K562 (cell line): ENCODE results near the gene HARS1.

Source experiments
- CTCF ChIP-seq, 3 experiments: IDR thresholded peaks in 2 of 3; conservative IDR thresholded peaks in 1 of 3; 2 replicates each; pipeline ENCODE4 v1.5.1; 2011 to 2012; ENCODE audit warnings: low read length in 3 of 3, mild to moderate bottlenecking in 3 of 3, control low read depth in 2 of 3, improper control_type of control experiment in 1 of 3, inconsistent platforms in 1 of 3, low read depth in 1 of 3, mixed read lengths in 1 of 3, moderate library complexity in 1 of 3; ENCODE audit not compliant: insufficient read depth in 2 of 3
- E2F5 ChIP-seq: sonication (generic); formaldehyde crosslinking; IDR thresholded peaks from 2 replicates; pipeline ENCODE4 v1.8.0; 2022; ENCODE audit warnings: mild to moderate bottlenecking, missing genetic modification reagents
- FOXP4 ChIP-seq: sonication (generic); formaldehyde crosslinking; IDR thresholded peaks from 2 replicates; pipeline ENCODE4 v1.8.0; 2022; ENCODE audit warnings: mild to moderate bottlenecking, missing genetic modification reagents, borderline replicate concordance
- PTRF ChIP-seq: fragments of 450-650 bp; IDR thresholded peaks from 2 replicates; pipeline ENCODE4 v1.6.1; 2016; ENCODE audit warnings: mild to moderate bottlenecking, missing genetic modification characterization, missing compliant biosample characterization
- RAD21 ChIP-seq, 2 experiments: fragments of 250-450 bp in 1 of 2; fragments of 450-650 bp in 1 of 2; sonication (Bioruptor Pico) in 1 of 2; formaldehyde crosslinking in 1 of 2; IDR thresholded peaks in 1 of 2; conservative IDR thresholded peaks in 1 of 2; 2 replicates each; pipeline versions ENCODE4 v1.4.0 to v1.8.0; 2020 to 2022; ENCODE audit warnings: mild to moderate bottlenecking in 2 of 2, moderate library complexity in 1 of 2
- SMC3 ChIP-seq: conservative IDR thresholded peaks from 2 replicates; pipeline ENCODE4 v1.6.1; 2011; ENCODE audit warnings: low read depth, low read length, improper control_type of control experiment; ENCODE audit not compliant: insufficient read depth
- ZBTB5 ChIP-seq: fragments of 450-650 bp; IDR thresholded peaks from 2 replicates; pipeline ENCODE4 v1.6.1; 2017; ENCODE audit warnings: antibody characterized with exemption
- ZNF518B ChIP-seq: fragments of 250-450 bp; sonication (Bioruptor Pico); IDR thresholded peaks from 2 replicates; pipeline ENCODE4 v1.5.0; 2021; ENCODE audit warnings: mild to moderate bottlenecking, moderate library complexity

- TF ChIP-seq FOXP4 (CRISPR knock-in tag) (no peak), E2F5 (CRISPR knock-in tag) (no peak), ZBTB5 (no peak), SMC3 (no peak), PTRF (tag) (no peak), RAD21 (CRISPR knock-in tag; conservative IDR thresholded peaks at IDR 0.05 in 1 of 2, IDR thresholded peaks at IDR 0.05 in 1 of 2) (no peak), ZNF518B (no peak), CTCF (IDR thresholded peaks at IDR 0.05 in 2 of 3, conservative IDR thresholded peaks at IDR 0.05 in 1 of 3; ENCODE audit: insufficient read depth in 2 of 3, low read depth in 1 of 3, low read length in 3 of 3) (no peak)
Measured at GRCh38 chr5:140713562-140714094, 22.5 kb upstream of the HARS1 start.
